Cardiac fibroblast (primary cell): ENCODE measurements around the gene NFATC1.
"Not testable (repeated sequence)": the region's sequence is repeated elsewhere in the genome, so short reads cannot be mapped to it uniquely, and the experiment has no call there.

Experiments used
- DNase-seq, 2 donors: peaks; one replicate each; pipeline versions ENCODE4 v3.0.0 to v3.0.0-alpha.2; 2010; ENCODE audit warnings: low read depth in 2 of 2
- H3K4me3 ChIP-seq, 2 donors: replicated peaks in 1 of 2; 1 replicate in 1 of 2; 2 replicates in 1 of 2; pipeline ENCODE4 v1.5.1; 2011; ENCODE audit warnings: low read depth in 2 of 2, low read length in 2 of 2, mild to moderate bottlenecking in 2 of 2, moderate library complexity in 1 of 2
- CTCF ChIP-seq: IDR thresholded peaks from one replicate; pipeline ENCODE4 v1.5.1; 2011; ENCODE audit warnings: low read depth, mild to moderate bottlenecking, low read length, inconsistent platforms

NFATC1 gene

GRCh38 chr18:79480171-79481045 lies 84.7 kb downstream of the NFATC1 start:
- no peak for DNase-seq
- TF ChIP-seq CTCF, result no peak
- H3K4me3 ChIP-seq, result no peak overlapping the region

- TF ChIP-seq CTCF, result no peak
- no peak for DNase-seq
Observed at GRCh38 chr18:79481046-79481790, 85.5 kb downstream of the NFATC1 start.

GRCh38 chr18:79483393-79483792 lies 87.7 kb downstream of the NFATC1 start:
- DNase-seq, H3K4me3 ChIP-seq: not testable (repeated sequence)

More at GRCh38 chr18:79481046-79481790, 85.5 kb downstream of the NFATC1 start:
- no peak overlapping the region for H3K4me3 ChIP-seq

- TF ChIP-seq CTCF, result no peak
- DNase-seq, result no peak
- no peak overlapping the region for H3K4me3 ChIP-seq
Observed at GRCh38 chr18:79483971-79484491, 88.3 kb downstream of the NFATC1 start.

- DNase-seq, result peak; percentile 96 to 97
- peak overlapping the region in 1 of 2 donors; percentile 18 for H3K4me3 ChIP-seq
- TF ChIP-seq CTCF, result no peak
Observed at GRCh38 chr18:79484661-79485621, 89.2 kb downstream of the NFATC1 start.

- H3K4me3 ChIP-seq, result peak overlapping the region; percentile 5 to 18
- DNase-seq, result peak; percentile 88 to 90
- TF ChIP-seq CTCF, result no peak
Observed at GRCh38 chr18:79485788-79486355, 90.1 kb downstream of the NFATC1 start.
